ENCODE measurements around the gene HSD17B11.

DNA sequence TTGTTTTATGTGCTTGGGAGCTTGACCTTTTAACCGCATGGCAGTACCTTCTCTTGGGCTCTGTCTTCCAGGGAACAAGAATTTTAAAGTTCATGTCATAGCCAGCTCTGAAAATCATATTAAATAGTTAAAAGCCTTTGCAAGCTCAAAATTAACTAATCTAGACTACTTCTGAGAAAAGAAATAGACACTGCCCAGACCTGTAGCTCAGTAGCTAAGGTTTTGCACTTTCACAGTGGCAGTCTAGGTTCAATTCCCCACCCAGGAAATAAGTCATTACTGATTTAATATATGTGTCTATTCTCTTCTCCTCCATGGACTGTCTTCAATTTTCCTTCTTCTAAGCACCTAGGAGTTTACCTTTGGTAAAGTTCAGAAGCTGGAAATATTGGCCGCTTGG lies 27.4 kb downstream of the HSD17B11 start:
- TF ChIP-seq EZH2 (IDR thresholded peaks at IDR 0.05; ENCODE audit: borderline replicate concordance) (no peak), CTCF (IDR thresholded peaks at IDR 0.05; ENCODE audit: poor library complexity) (no peak)

Measured in hepatocyte (in vitro differentiated cells).